K562 (cell line): ENCODE measurements around the gene RNF152.

Experiments used
- CEBPB ChIP-seq: fragments of 450-650 bp; IDR thresholded peaks from 2 replicates; pipeline ENCODE4 v1.6.1; 2016; ENCODE audit warnings: missing genetic modification characterization, missing compliant biosample characterization
- GATAD2A ChIP-seq: fragments of 450-650 bp; IDR thresholded peaks from 2 replicates; pipeline ENCODE4 v1.6.1; 2017
- GTF2F1 ChIP-seq: IDR thresholded peaks from 2 replicates; pipeline ENCODE4 v1.6.1; 2011; ENCODE audit warnings: low read depth, low read length, improper control_type of control experiment
- HNRNPL ChIP-seq: fragments of 200-400 bp; formaldehyde crosslinking; IDR thresholded peaks from 2 replicates; pipeline ENCODE4 v1.6.1; 2017; ENCODE audit warnings: low read depth, mild to moderate bottlenecking, low read length
- NR1H2 ChIP-seq: sonication (generic); formaldehyde crosslinking; IDR thresholded peaks from 2 replicates; pipeline ENCODE4 v1.4.0; 2020; ENCODE audit warnings: mild to moderate bottlenecking, missing genetic modification reagents
- WHSC1 ChIP-seq: IDR thresholded peaks from one replicate; pipeline ENCODE4 v1.6.1; 2012; ENCODE audit warnings: low read length, control low read depth, inconsistent platforms
- ZNF384 ChIP-seq: IDR thresholded peaks from 2 replicates; pipeline ENCODE4 v1.6.1; 2012; ENCODE audit warnings: low read depth, low read length, improper control_type of control experiment
- TF ChIP-seq, protein P1 (sequence below), 3 experiments: IDR thresholded peaks in 2 of 3; conservative IDR thresholded peaks in 1 of 3; 2 replicates each; pipeline ENCODE4 v1.5.1; 2011 to 2012; ENCODE audit warnings: low read length in 3 of 3, mild to moderate bottlenecking in 3 of 3, control low read depth in 2 of 3, improper control_type of control experiment in 1 of 3, inconsistent platforms in 1 of 3, low read depth in 1 of 3, mixed read lengths in 1 of 3, moderate library complexity in 1 of 3; ENCODE audit not compliant: insufficient read depth in 2 of 3
- TF ChIP-seq, protein P2 (sequence below): fragments of 150-350 bp; conservative IDR thresholded peaks from 2 replicates; pipeline ENCODE4 v1.6.1; 2014; ENCODE audit warnings: low read length

GRCh38 chr18:61901323-61901986 is 8.6 kb upstream of the RNF152 start:
- TF ChIP-seq HNRNPL (no peak), ZNF384 (no peak), GATAD2A (no peak), CEBPB (tag) (no peak), GTF2F1 (no peak), NR1H2 (CRISPR knock-in tag) (no peak), WHSC1 (no peak)
- TF ChIP-seq, protein P1, sequence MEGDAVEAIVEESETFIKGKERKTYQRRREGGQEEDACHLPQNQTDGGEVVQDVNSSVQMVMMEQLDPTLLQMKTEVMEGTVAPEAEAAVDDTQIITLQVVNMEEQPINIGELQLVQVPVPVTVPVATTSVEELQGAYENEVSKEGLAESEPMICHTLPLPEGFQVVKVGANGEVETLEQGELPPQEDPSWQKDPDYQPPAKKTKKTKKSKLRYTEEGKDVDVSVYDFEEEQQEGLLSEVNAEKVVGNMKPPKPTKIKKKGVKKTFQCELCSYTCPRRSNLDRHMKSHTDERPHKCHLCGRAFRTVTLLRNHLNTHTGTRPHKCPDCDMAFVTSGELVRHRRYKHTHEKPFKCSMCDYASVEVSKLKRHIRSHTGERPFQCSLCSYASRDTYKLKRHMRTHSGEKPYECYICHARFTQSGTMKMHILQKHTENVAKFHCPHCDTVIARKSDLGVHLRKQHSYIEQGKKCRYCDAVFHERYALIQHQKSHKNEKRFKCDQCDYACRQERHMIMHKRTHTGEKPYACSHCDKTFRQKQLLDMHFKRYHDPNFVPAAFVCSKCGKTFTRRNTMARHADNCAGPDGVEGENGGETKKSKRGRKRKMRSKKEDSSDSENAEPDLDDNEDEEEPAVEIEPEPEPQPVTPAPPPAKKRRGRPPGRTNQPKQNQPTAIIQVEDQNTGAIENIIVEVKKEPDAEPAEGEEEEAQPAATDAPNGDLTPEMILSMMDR (IDR thresholded peaks at IDR 0.05 in 2 of 3, conservative IDR thresholded peaks at IDR 0.05 in 1 of 3; ENCODE audit: insufficient read depth in 2 of 3, low read depth in 1 of 3, low read length in 3 of 3) = peak; percentile 66 to 77 (median 68)
- TF ChIP-seq, protein P2, sequence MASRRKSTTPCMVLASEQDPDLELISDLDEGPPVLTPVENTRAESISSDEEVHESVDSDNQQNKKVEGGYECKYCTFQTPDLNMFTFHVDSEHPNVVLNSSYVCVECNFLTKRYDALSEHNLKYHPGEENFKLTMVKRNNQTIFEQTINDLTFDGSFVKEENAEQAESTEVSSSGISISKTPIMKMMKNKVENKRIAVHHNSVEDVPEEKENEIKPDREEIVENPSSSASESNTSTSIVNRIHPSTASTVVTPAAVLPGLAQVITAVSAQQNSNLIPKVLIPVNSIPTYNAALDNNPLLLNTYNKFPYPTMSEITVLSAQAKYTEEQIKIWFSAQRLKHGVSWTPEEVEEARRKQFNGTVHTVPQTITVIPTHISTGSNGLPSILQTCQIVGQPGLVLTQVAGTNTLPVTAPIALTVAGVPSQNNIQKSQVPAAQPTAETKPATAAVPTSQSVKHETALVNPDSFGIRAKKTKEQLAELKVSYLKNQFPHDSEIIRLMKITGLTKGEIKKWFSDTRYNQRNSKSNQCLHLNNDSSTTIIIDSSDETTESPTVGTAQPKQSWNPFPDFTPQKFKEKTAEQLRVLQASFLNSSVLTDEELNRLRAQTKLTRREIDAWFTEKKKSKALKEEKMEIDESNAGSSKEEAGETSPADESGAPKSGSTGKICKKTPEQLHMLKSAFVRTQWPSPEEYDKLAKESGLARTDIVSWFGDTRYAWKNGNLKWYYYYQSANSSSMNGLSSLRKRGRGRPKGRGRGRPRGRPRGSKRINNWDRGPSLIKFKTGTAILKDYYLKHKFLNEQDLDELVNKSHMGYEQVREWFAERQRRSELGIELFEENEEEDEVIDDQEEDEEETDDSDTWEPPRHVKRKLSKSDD = no peak
